ENCODE data around the gene CECR2. TPM values are rescaled to one million over a fixed set of nuclear protein-coding genes. Genes with fewer than 3 reads are reported as not detected.
A peak's percentile ranks its signal among the peaks of the same experiment; 100 is the strongest.

Gene CECR2
- total RNA-seq, 2 donors from 2014 or later: 0.23 to 0.77 TPM

- Mint-ChIP-seq H3K9me3 (no peaks in the 10 kb centered on the region), H3K27me3 (ENCODE audit: low read depth) (peaks cover 10% of the 10 kb centered on the region), H3K4me1 (ENCODE audit: low read depth) (peaks cover 9% of the 10 kb centered on the region), H3K36me3 (ENCODE audit: insufficient read depth in 2 of 2) (no peaks in the 10 kb centered on the region), H3K27ac (no peak overlapping the region), H3K4me3 (no peak overlapping the region)
- no peak for ATAC-seq (replicated peaks in 1 of 2)
- DNase-seq: no peak
Observed at GRCh38 chr22:17347724-17348123, 21.5 kb upstream of the CECR2 start.

- H3K36me3 Mint-ChIP-seq (ENCODE audit: insufficient read depth in 2 of 2): no peaks in the 10 kb centered on the region
- peaks cover 10% of the 10 kb centered on the region for H3K27me3 Mint-ChIP-seq (ENCODE audit: low read depth)
- H3K9me3 Mint-ChIP-seq: no peaks in the 10 kb centered on the region
- H3K4me1 Mint-ChIP-seq (ENCODE audit: low read depth): peaks cover 9% of the 10 kb centered on the region
- no peak for DNase-seq
- no peak for ATAC-seq (replicated peaks in 1 of 2)
- H3K27ac Mint-ChIP-seq: no peak overlapping the region
- H3K4me3 Mint-ChIP-seq: no peak overlapping the region
Observed at GRCh38 chr22:17348464-17349103, 20.7 kb upstream of the CECR2 start.

- Mint-ChIP-seq H3K27me3 (ENCODE audit: low read depth) (peaks cover 10% of the 10 kb centered on the region), H3K9me3 (no peaks in the 10 kb centered on the region), H3K4me1 (ENCODE audit: low read depth) (peaks cover 9% of the 10 kb centered on the region), H3K4me3 (no peak overlapping the region), H3K36me3 (ENCODE audit: insufficient read depth in 2 of 2) (no peaks in the 10 kb centered on the region), H3K27ac (no peak overlapping the region)
- DNase-seq (no peak), ATAC-seq (replicated peaks in 1 of 2) (no peak)
Observed at GRCh38 chr22:17349172-17349571, 20.1 kb upstream of the CECR2 start.

GRCh38 chr22:17350292-17350691 lies 19.0 kb upstream of the CECR2 start:
- no peak for ATAC-seq (replicated peaks in 1 of 2)
- no peaks in the 10 kb centered on the region for H3K36me3 Mint-ChIP-seq (ENCODE audit: insufficient read depth in 2 of 2)

GRCh38 chr22:17352798-17353197 lies 16.5 kb upstream of the CECR2 start:
- ATAC-seq (replicated peaks in 1 of 2) (no peak), DNase-seq (no peak)
- H3K36me3 Mint-ChIP-seq (ENCODE audit: insufficient read depth in 2 of 2): no peaks in the 10 kb centered on the region
- no peaks in the 10 kb centered on the region for H3K9me3 Mint-ChIP-seq
- no peak overlapping the region for H3K27ac Mint-ChIP-seq
- H3K4me3 Mint-ChIP-seq: no peak overlapping the region
- peaks cover 10% of the 10 kb centered on the region for H3K27me3 Mint-ChIP-seq (ENCODE audit: low read depth)
- peaks cover 9% of the 10 kb centered on the region for H3K4me1 Mint-ChIP-seq (ENCODE audit: low read depth)

More at GRCh38 chr22:17350292-17350691, 19.0 kb upstream of the CECR2 start:
- Mint-ChIP-seq H3K27me3 (ENCODE audit: low read depth) (peaks cover 10% of the 10 kb centered on the region), H3K9me3 (no peaks in the 10 kb centered on the region), H3K27ac (no peak overlapping the region), H3K4me3 (no peak overlapping the region), H3K4me1 (ENCODE audit: low read depth) (peaks cover 9% of the 10 kb centered on the region)
- DNase-seq: no peak

GRCh38 chr22:17357688-17358087 lies 11.6 kb upstream of the CECR2 start:
- ATAC-seq (replicated peaks in 1 of 2): no peak
- Mint-ChIP-seq H3K36me3 (ENCODE audit: insufficient read depth in 2 of 2) (no peaks in the 10 kb centered on the region), H3K9me3 (no peaks in the 10 kb centered on the region), H3K4me1 (ENCODE audit: low read depth) (no peaks in the 10 kb centered on the region), H3K27ac (no peak overlapping the region), H3K27me3 (ENCODE audit: low read depth) (no peaks in the 10 kb centered on the region), H3K4me3 (no peak overlapping the region)
- DNase-seq: no peak

- Mint-ChIP-seq H3K4me3 (no peak overlapping the region), H3K4me1 (ENCODE audit: low read depth) (no peaks in the 10 kb centered on the region)
Observed at GRCh38 chr22:17358415-17358814, 10.8 kb upstream of the CECR2 start.

GRCh38 chr22:17359501-17359900 lies 9.8 kb upstream of the CECR2 start:
- H3K27me3 Mint-ChIP-seq (ENCODE audit: low read depth): no peaks in the 10 kb centered on the region
- no peaks in the 10 kb centered on the region for H3K4me1 Mint-ChIP-seq (ENCODE audit: low read depth)
- no peak for DNase-seq
- H3K27ac Mint-ChIP-seq: no peak overlapping the region
- no peak for ATAC-seq (replicated peaks in 1 of 2)
- H3K36me3 Mint-ChIP-seq (ENCODE audit: insufficient read depth in 2 of 2): no peaks in the 10 kb centered on the region
- H3K4me3 Mint-ChIP-seq: no peak overlapping the region
- H3K9me3 Mint-ChIP-seq: no peaks in the 10 kb centered on the region

More at GRCh38 chr22:17358415-17358814, 10.8 kb upstream of the CECR2 start:
- Mint-ChIP-seq H3K9me3 (no peaks in the 10 kb centered on the region), H3K27ac (no peak overlapping the region), H3K36me3 (ENCODE audit: insufficient read depth in 2 of 2) (no peaks in the 10 kb centered on the region), H3K27me3 (ENCODE audit: low read depth) (no peaks in the 10 kb centered on the region)
- no peak for ATAC-seq (replicated peaks in 1 of 2)
- no peak for DNase-seq

GRCh38 chr22:17366329-17366728 lies 2.9 kb upstream of the CECR2 start:
- H3K36me3 Mint-ChIP-seq (ENCODE audit: insufficient read depth in 2 of 2): peaks cover 1 to 5% of the 10 kb centered on the region in 2 donors
- H3K4me1 Mint-ChIP-seq (ENCODE audit: low read depth): peaks cover 35% of the 10 kb centered on the region
- H3K27me3 Mint-ChIP-seq (ENCODE audit: low read depth): peaks cover 43% of the 10 kb centered on the region
- H3K4me3 Mint-ChIP-seq: peak overlapping the region in 1 of 2 donors; percentile 61
- DNase-seq (no peak), ATAC-seq (replicated peaks in 1 of 2) (no peak)
- H3K27ac Mint-ChIP-seq: no peak overlapping the region
- H3K9me3 Mint-ChIP-seq: no peaks in the 10 kb centered on the region

GRCh38 chr22:17366830-17367229 lies 2.4 kb upstream of the CECR2 start:
- peak; percentile 46 to 54 for DNase-seq
- Mint-ChIP-seq H3K27me3 (ENCODE audit: low read depth) (peaks cover 48% of the 10 kb centered on the region), H3K9me3 (no peaks in the 10 kb centered on the region), H3K4me3 (peak overlapping the region; percentile 10 to 61), H3K27ac (no peak overlapping the region), H3K36me3 (ENCODE audit: insufficient read depth in 2 of 2) (peaks cover 1 to 5% of the 10 kb centered on the region in 2 donors), H3K4me1 (ENCODE audit: low read depth) (peaks cover 35% of the 10 kb centered on the region)
- ATAC-seq (replicated peaks in 1 of 2): peak; percentile 51 to 58

- Mint-ChIP-seq H3K9me3 (no peaks in the 10 kb centered on the region), H3K36me3 (ENCODE audit: insufficient read depth in 2 of 2) (peaks cover 1 to 5% of the 10 kb centered on the region in 2 donors), H3K27me3 (ENCODE audit: low read depth) (peaks cover 51% of the 10 kb centered on the region), H3K4me3 (peak overlapping the region; percentile 62 to 87), H3K27ac (no peak overlapping the region), H3K4me1 (ENCODE audit: low read depth) (peaks cover 35% of the 10 kb centered on the region)
- no peak for ATAC-seq (replicated peaks in 1 of 2)
- no peak for DNase-seq
Observed at GRCh38 chr22:17368144-17368543, 1.1 kb upstream of the CECR2 start.

- ATAC-seq (replicated peaks in 1 of 2) (peak; percentile 20 to 39), DNase-seq (peak; percentile 7 to 17)
- H3K9me3 Mint-ChIP-seq: no peaks in the 10 kb centered on the region
- peak overlapping the region; percentile 62 to 87 for H3K4me3 Mint-ChIP-seq
- peaks cover 1 to 5% of the 10 kb centered on the region in 2 donors for H3K36me3 Mint-ChIP-seq (ENCODE audit: insufficient read depth in 2 of 2)
- peaks cover 51% of the 10 kb centered on the region for H3K27me3 Mint-ChIP-seq (ENCODE audit: low read depth)
- peaks cover 35% of the 10 kb centered on the region for H3K4me1 Mint-ChIP-seq (ENCODE audit: low read depth)
- H3K27ac Mint-ChIP-seq: no peak overlapping the region
Observed at GRCh38 chr22:17368554-17369438, 464 bp upstream of the CECR2 start.

GRCh38 chr22:17370026-17370765 lies 936 bp downstream of the CECR2 start:
- Mint-ChIP-seq H3K36me3 (ENCODE audit: insufficient read depth in 2 of 2) (peaks cover 1 to 5% of the 10 kb centered on the region in 2 donors), H3K4me3 (peak overlapping the region; percentile 54 to 57), H3K27ac (no peak overlapping the region), H3K9me3 (no peaks in the 10 kb centered on the region), H3K27me3 (ENCODE audit: low read depth) (peaks cover 51% of the 10 kb centered on the region), H3K4me1 (ENCODE audit: low read depth) (peaks cover 35% of the 10 kb centered on the region)
- DNase-seq: no peak
- peak in 1 of 2 donors; percentile 35 for ATAC-seq (replicated peaks in 1 of 2)
